Liver (tissue), 9 donors: ENCODE data around the gene ZNRF3. TPM values are rescaled to one million over a fixed set of nuclear protein-coding genes. Genes with fewer than 3 reads are reported as not detected.

Source experiments
- DNase-seq: peaks from one replicate; pipeline ENCODE4 v3.0.0-alpha.2; 2017; ENCODE audit warnings: low spot score
- H3K27ac ChIP-seq, 2 donors: one replicate each; pipeline ENCODE4 v1.7.0; 2013; ENCODE audit warnings: inconsistent platforms in 2 of 2, low read length in 2 of 2, control low read depth in 1 of 2, low read depth in 1 of 2, mild to moderate bottlenecking in 1 of 2
- H3K27me3 ChIP-seq, 4 donors: one replicate each; pipeline versions ENCODE4 v1.6.1 to v1.7.0; 2013; ENCODE audit warnings: low read length in 3 of 4, inconsistent platforms in 1 of 4, mild to moderate bottlenecking in 1 of 4, moderate library complexity in 1 of 4; ENCODE audit not compliant: control insufficient read depth in 4 of 4, insufficient read depth in 4 of 4
- H3K36me3 ChIP-seq, 4 donors: one replicate each; pipeline versions ENCODE4 v1.6.1 to v1.7.0; 2013; ENCODE audit warnings: low read length in 3 of 4, mild to moderate bottlenecking in 3 of 4, low read depth in 1 of 4, moderate library complexity in 1 of 4; ENCODE audit not compliant: control insufficient read depth in 4 of 4, insufficient read depth in 3 of 4
- H3K4me1 ChIP-seq, 4 donors: one replicate each; pipeline versions ENCODE4 v1.6.1 to v1.7.0; 2013; ENCODE audit warnings: low read length in 3 of 4, mild to moderate bottlenecking in 3 of 4, moderate library complexity in 1 of 4; ENCODE audit not compliant: control insufficient read depth in 4 of 4, insufficient read depth in 4 of 4
- H3K4me3 ChIP-seq, 3 donors: one replicate each; pipeline versions ENCODE4 v1.6.1 to v1.7.0; 2013; ENCODE audit warnings: low read length in 3 of 3, control low read depth in 1 of 3, low read depth in 1 of 3, mild to moderate bottlenecking in 1 of 3
- H3K9ac ChIP-seq, 2 donors: one replicate each; pipeline ENCODE4 v1.7.0; 2013; ENCODE audit warnings: low read length in 2 of 2, mild to moderate bottlenecking in 2 of 2, moderate library complexity in 2 of 2, control low read depth in 1 of 2, low read depth in 1 of 2
- H3K9me3 ChIP-seq, 4 donors: one replicate each; pipeline versions ENCODE4 v1.6.1 to v1.7.0; 2013; ENCODE audit warnings: low read length in 3 of 4; ENCODE audit not compliant: control insufficient read depth in 4 of 4
- ATF3 ChIP-seq: IDR thresholded peaks from 2 replicates; pipeline ENCODE4 v1.6.1; 2016; ENCODE audit warnings: antibody characterized with exemption
- CTCF ChIP-seq: fragments of 150-350 bp; IDR thresholded peaks from 2 replicates; pipeline ENCODE4 v1.5.1; 2017; ENCODE audit warnings: improper control_type of control experiment, low read depth, low read length; ENCODE audit not compliant: missing input control
- EGR1 ChIP-seq, 2 donors: IDR thresholded peaks; 2 replicates each; pipeline ENCODE4 v1.6.1; 2016 to 2018; ENCODE audit warnings: antibody characterized with exemption in 2 of 2, low read depth in 2 of 2
- FOXA1 ChIP-seq: IDR thresholded peaks from 2 replicates; pipeline ENCODE4 v1.6.1; 2016; ENCODE audit warnings: antibody characterized with exemption
- FOXA2 ChIP-seq: IDR thresholded peaks from 2 replicates; pipeline ENCODE4 v1.6.1; 2016; ENCODE audit warnings: antibody characterized with exemption
- GABPA ChIP-seq, 2 donors: IDR thresholded peaks in 1 of 2; conservative IDR thresholded peaks in 1 of 2; 2 replicates each; pipeline ENCODE4 v1.6.1; 2016; ENCODE audit warnings: antibody characterized with exemption in 2 of 2, mild to moderate bottlenecking in 1 of 2, moderate library complexity in 1 of 2
- HNF4A ChIP-seq, 2 donors: conservative IDR thresholded peaks; 2 replicates each; pipeline ENCODE4 v1.6.1; 2016; ENCODE audit warnings: antibody characterized with exemption in 2 of 2, mild to moderate bottlenecking in 2 of 2
- HNF4G ChIP-seq: IDR thresholded peaks from 2 replicates; pipeline ENCODE4 v1.6.1; 2016; ENCODE audit warnings: antibody characterized with exemption
- JUND ChIP-seq, 2 donors: IDR thresholded peaks; 2 replicates each; pipeline ENCODE4 v1.6.1; 2016; ENCODE audit warnings: antibody characterized with exemption in 2 of 2
- MAX ChIP-seq: IDR thresholded peaks from 2 replicates; pipeline ENCODE4 v1.6.1; 2016; ENCODE audit warnings: antibody characterized with exemption
- NR2F2 ChIP-seq: IDR thresholded peaks from 2 replicates; pipeline ENCODE4 v1.6.1; 2016; ENCODE audit warnings: antibody characterized with exemption
- RAD21 ChIP-seq, 2 donors: IDR thresholded peaks; 2 replicates each; pipeline ENCODE4 v1.6.1; 2016; ENCODE audit warnings: antibody characterized with exemption in 2 of 2, mild to moderate bottlenecking in 2 of 2
- REST ChIP-seq: IDR thresholded peaks from 2 replicates; pipeline ENCODE4 v1.6.1; 2016; ENCODE audit warnings: antibody characterized with exemption, mild to moderate bottlenecking
- TAF1 ChIP-seq: conservative IDR thresholded peaks from 2 replicates; pipeline ENCODE4 v1.6.1; 2016; ENCODE audit warnings: antibody characterized with exemption, mild to moderate bottlenecking
- YY1 ChIP-seq: IDR thresholded peaks from 2 replicates; pipeline ENCODE4 v1.6.1; 2016; ENCODE audit warnings: antibody characterized with exemption, mild to moderate bottlenecking
- ZBTB33 ChIP-seq: IDR thresholded peaks from 2 replicates; pipeline ENCODE4 v1.6.1; 2016; ENCODE audit warnings: antibody characterized with exemption
- WGBS: extraction: QIAGEN DNeasy Blood & Tissue Kit; methylation state at CpG from one replicate; pipeline ENCODE4 v1.1.7; 2013; 5-methylcytosine and 5-hydroxymethylcytosine counted together
- polyA plus RNA-seq, 2 donors: library from polyadenylated mRNA; stranded (reverse) in 1 of 2; unstranded in 1 of 2; fragments of 200-250 nt in 1 of 2; fragments of >200 nt in 1 of 2; fragmentation: Nextera tagmentation in 1 of 2; extraction: Ambion mirVana in 1 of 2; gene quantifications; one replicate each; pipeline versions ENCODE4 v1.2.1 to v1.2.3, GENCODE V29; 2013 to 2015
- total RNA-seq, 2 donors: library from RNA; depleted of rRNA; stranded (reverse); fragments of >200 nt; gene quantifications; one replicate each; pipeline ENCODE4 v1.2.3, GENCODE V29; 2014
- donor health status: healthy.
- donor health status: healthy.
- donor health status: healthy.
- donor health status: healthy.
- donor health status: healthy.

ZNRF3 gene
- total and polyA plus RNA-seq, 4 donors, result 2.2 to 5.9 (median 4.7) TPM

GRCh38 chr22:29069463-29069862 is 186.1 kb downstream of the ZNRF3 start:
- TF ChIP-seq FOXA1, result no peak
- no peak for TF ChIP-seq RAD21 (IDR thresholded peaks at IDR 0.05)
- TF ChIP-seq TAF1, result no peak
- no peak for TF ChIP-seq MAX
- no peak for TF ChIP-seq GABPA (IDR thresholded peaks at IDR 0.05 in 1 of 2, conservative IDR thresholded peaks at IDR 0.05 in 1 of 2)
- no peak for TF ChIP-seq EGR1 (IDR thresholded peaks at IDR 0.05; ENCODE audit: low read depth in 2 of 2)
- TF ChIP-seq ATF3, result no peak
- TF ChIP-seq FOXA2, result no peak
- no peak for TF ChIP-seq YY1
- TF ChIP-seq REST, result no peak
- TF ChIP-seq NR2F2, result no peak
- no peak for TF ChIP-seq HNF4G
- TF ChIP-seq JUND (IDR thresholded peaks at IDR 0.05), result no peak
- TF ChIP-seq CTCF, result no peak
- TF ChIP-seq ZBTB33, result no peak
- Histone ChIP-seq H3K9ac (no peak overlapping the region), H3K9me3 (no peaks in the 10 kb centered on the region), H3K27me3 (no peaks in the 10 kb centered on the region), H3K4me3 (no peak overlapping the region), H3K4me1 (peaks cover 5 to 29% (median 18%) of the 10 kb centered on the region in 4 donors), H3K36me3 (no peaks in the 10 kb centered on the region), H3K27ac (no peak overlapping the region)
- 91% methylated on average over 4 of the region's 4 CpGs for WGBS
- DNase-seq, result no peak

GRCh38 chr22:29070490-29070889 is 187.1 kb downstream of the ZNRF3 start:
- H3K36me3 ChIP-seq, result no peaks in the 10 kb centered on the region
- no peak for DNase-seq
- H3K27me3 ChIP-seq, result no peaks in the 10 kb centered on the region
- TF ChIP-seq YY1, result no peak
- no peak for TF ChIP-seq HNF4A (conservative IDR thresholded peaks at IDR 0.05)
- no peak for TF ChIP-seq HNF4G
- no peak for TF ChIP-seq FOXA1
- H3K4me3 ChIP-seq, result no peak overlapping the region
- H3K27ac ChIP-seq, result no peak overlapping the region
- peaks cover 5 to 30% (median 19%) of the 10 kb centered on the region in 4 donors for H3K4me1 ChIP-seq
- WGBS, result 97% methylated on average over 4 of the region's 4 CpGs
- H3K9me3 ChIP-seq, result no peaks in the 10 kb centered on the region
- H3K9ac ChIP-seq, result no peak overlapping the region
